Osteocyte (in vitro differentiated cells): ENCODE measurements around the gene RNF149. TPM values are rescaled to one million over a fixed set of nuclear protein-coding genes. Genes with fewer than 3 reads are reported as not detected.
"Not testable (repeated sequence)": the region's sequence is repeated elsewhere in the genome, so short reads cannot be mapped to it uniquely, and the experiment has no call there.

Experiments
- DNase-seq: peaks from one replicate; pipeline ENCODE4 v3.0.0; 2021; ENCODE audit warnings: mixed read lengths; ENCODE audit not compliant: unreplicated experiment; ENCODE audit errors: extremely low spot score
- H3K27ac Mint-ChIP-seq: one replicate; pipeline ENCODE4 v1.8.0; 2021; ENCODE audit warnings: mild to moderate bottlenecking, mixed read lengths; ENCODE audit not compliant: unreplicated experiment
- H3K27me3 Mint-ChIP-seq: one replicate; pipeline ENCODE4 v1.8.0; 2021; ENCODE audit warnings: mixed read lengths; ENCODE audit not compliant: unreplicated experiment
- H3K36me3 Mint-ChIP-seq: one replicate; pipeline ENCODE4 v1.8.0; 2021; ENCODE audit warnings: mixed read lengths; ENCODE audit not compliant: unreplicated experiment
- H3K4me1 Mint-ChIP-seq: one replicate; pipeline ENCODE4 v1.8.0; 2021; ENCODE audit warnings: mixed read lengths; ENCODE audit not compliant: unreplicated experiment
- H3K4me3 Mint-ChIP-seq: one replicate; pipeline ENCODE4 v1.8.0; 2021; ENCODE audit warnings: mild to moderate bottlenecking, moderate library complexity, mixed read lengths; ENCODE audit not compliant: unreplicated experiment
- H3K9me3 Mint-ChIP-seq: one replicate; pipeline ENCODE4 v1.8.0; 2021; ENCODE audit warnings: mixed read lengths; ENCODE audit not compliant: unreplicated experiment
- CTCF ChIP-seq: fragments of 200-600 bp; sonication (generic); IDR thresholded peaks from 2 replicates; pipeline ENCODE4 v1.5.0; 2021; ENCODE audit warnings: antibody characterized with exemption, mild to moderate bottlenecking, moderate library complexity
- total RNA-seq: library from RNA; stranded (reverse); gene quantifications from 2 replicates; pipeline ENCODE4 v1.2.1, GENCODE V29; 2021

RNF149 gene
- total RNA-seq, 1 donor from 2014 or later: 31.8 TPM

- no peak overlapping the region for H3K27ac Mint-ChIP-seq
- H3K36me3 Mint-ChIP-seq: no peaks in the 10 kb centered on the region
- no peaks in the 10 kb centered on the region for H3K9me3 Mint-ChIP-seq
- H3K4me3 Mint-ChIP-seq: no peak overlapping the region
- DNase-seq: no peak
- no peaks in the 10 kb centered on the region for H3K4me1 Mint-ChIP-seq
- H3K27me3 Mint-ChIP-seq: peaks cover 18% of the 10 kb centered on the region
- TF ChIP-seq CTCF: no peak
These were observed 16.9 kb upstream of the RNF149 start for GRCh38 chr2:101325425-101325824.

- not testable (repeated sequence) for H3K9me3 Mint-ChIP-seq
These were observed 8.1 kb upstream of the RNF149 start for GRCh38 chr2:101316568-101316967.

GRCh38 chr2:101311696-101312017, 3.2 kb upstream of the RNF149 start:
- Mint-ChIP-seq H3K27me3 (peaks cover 18% of the 10 kb centered on the region), H3K4me3 (no peak overlapping the region), H3K4me1 (peaks cover 19% of the 10 kb centered on the region), H3K9me3 (no peaks in the 10 kb centered on the region), H3K27ac (no peak overlapping the region), H3K36me3 (peaks cover 2% of the 10 kb centered on the region)
- no peak for TF ChIP-seq CTCF
- no peak for DNase-seq

More at GRCh38 chr2:101316568-101316967, 8.1 kb upstream of the RNF149 start:
- not testable (repeated sequence) for H3K4me1 Mint-ChIP-seq, H3K36me3 Mint-ChIP-seq, DNase-seq, H3K4me3 Mint-ChIP-seq, H3K27ac Mint-ChIP-seq
- peaks cover 58% of the 10 kb centered on the region for H3K27me3 Mint-ChIP-seq

DNA sequence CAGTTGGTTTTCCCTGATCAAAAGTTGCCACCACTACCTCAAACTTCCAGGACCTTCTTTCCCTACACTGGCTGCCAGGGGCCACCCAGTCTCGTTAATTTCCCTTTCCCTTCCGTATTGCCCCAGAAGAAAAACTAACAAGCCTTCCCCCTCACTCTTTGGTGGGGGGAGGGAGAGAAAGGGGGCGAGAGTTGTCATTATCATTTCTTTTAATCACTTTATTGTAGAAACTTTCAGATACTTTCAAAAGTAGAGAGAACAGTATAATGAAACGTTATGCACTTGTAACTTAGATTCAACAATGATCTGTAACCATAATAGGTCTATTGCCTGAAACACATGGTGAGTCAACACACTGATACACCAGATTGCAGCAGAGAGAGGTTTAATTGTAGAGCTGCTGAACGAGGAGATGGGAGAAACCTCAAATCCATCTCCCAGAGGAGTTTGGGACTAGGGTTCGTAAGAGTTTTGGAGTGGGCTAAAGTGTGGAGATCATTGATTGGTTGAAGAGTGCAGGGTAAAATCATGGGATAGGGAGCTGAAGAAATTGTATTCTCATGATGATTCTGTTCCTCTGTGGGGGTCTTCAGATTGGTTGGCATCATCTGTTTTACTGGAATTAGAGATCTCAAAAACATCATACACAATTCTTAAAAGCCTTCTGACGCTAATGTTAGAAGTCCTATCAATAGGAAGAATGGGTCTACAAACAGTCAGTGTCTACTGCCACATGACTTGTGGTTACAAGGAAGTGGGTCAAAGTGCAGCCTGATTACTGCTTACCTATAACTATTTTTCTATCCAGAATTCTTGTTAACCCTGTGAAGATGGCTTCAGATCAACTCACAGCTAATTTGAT, 2.6 kb upstream of the RNF149 start:
- DNase-seq: no peak
- no peaks in the 10 kb centered on the region for H3K9me3 Mint-ChIP-seq
- peaks cover 25% of the 10 kb centered on the region for H3K4me1 Mint-ChIP-seq
- H3K4me3 Mint-ChIP-seq: no peak overlapping the region
- no peak overlapping the region for H3K27ac Mint-ChIP-seq
- no peaks in the 10 kb centered on the region for H3K36me3 Mint-ChIP-seq
- TF ChIP-seq CTCF: no peak
- peaks cover 12% of the 10 kb centered on the region for H3K27me3 Mint-ChIP-seq

DNA sequence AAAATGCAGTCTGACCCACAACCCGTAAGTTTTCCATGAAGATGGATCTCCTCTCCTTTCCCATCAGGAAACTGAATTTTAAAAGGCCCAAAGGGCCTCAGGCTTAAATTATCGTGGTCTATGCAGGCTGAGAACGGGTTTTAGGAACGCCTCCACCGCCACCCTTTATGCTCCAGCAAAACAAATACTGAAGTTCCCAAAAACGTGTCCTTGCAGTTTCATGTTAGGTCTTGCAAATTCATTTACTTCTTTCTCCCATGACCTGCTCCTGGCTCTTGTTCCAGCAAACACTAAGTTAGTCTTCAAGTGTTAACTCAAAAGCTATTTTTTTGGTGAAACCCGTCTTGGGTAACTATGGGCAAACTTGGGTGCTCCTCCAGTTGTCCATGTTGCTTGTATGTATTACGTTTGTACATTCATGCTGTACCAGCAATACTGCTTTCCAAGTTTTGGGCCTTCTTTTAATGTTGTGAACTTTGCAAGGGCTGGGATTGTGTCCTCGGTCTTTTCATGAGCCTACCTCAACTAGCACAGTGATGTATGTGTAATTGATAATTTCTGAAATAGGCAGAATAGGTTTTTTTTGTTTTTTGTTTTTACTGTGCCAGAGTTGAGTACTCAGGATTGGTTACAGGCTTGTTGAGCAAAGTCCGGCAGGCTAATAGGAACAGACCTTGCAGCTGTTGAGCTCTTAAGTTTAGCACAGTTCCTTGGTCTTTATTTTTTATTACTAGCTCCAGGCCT, 1.8 kb upstream of the RNF149 start:
- no peaks in the 10 kb centered on the region for H3K36me3 Mint-ChIP-seq
- H3K27me3 Mint-ChIP-seq: peaks cover 9% of the 10 kb centered on the region
- no peak for DNase-seq
- TF ChIP-seq CTCF: no peak
- H3K9me3 Mint-ChIP-seq: no peaks in the 10 kb centered on the region
- no peak overlapping the region for H3K27ac Mint-ChIP-seq
- peaks cover 33% of the 10 kb centered on the region for H3K4me1 Mint-ChIP-seq
- H3K4me3 Mint-ChIP-seq: no peak overlapping the region
